ENCODE results near the gene NAT14.

NAT14 gene

GRCh38 chr19:55535173-55535964 lies 50.4 kb downstream of the NAT14 start:
- no peak for TF ChIP-seq CTCF (IDR thresholded peaks at IDR 0.05; ENCODE audit: borderline replicate concordance, insufficient read depth, low read depth, low read length)
- H3K4me3 ChIP-seq (ENCODE audit: low read depth, low read length) = no peak overlapping the region

DNA sequence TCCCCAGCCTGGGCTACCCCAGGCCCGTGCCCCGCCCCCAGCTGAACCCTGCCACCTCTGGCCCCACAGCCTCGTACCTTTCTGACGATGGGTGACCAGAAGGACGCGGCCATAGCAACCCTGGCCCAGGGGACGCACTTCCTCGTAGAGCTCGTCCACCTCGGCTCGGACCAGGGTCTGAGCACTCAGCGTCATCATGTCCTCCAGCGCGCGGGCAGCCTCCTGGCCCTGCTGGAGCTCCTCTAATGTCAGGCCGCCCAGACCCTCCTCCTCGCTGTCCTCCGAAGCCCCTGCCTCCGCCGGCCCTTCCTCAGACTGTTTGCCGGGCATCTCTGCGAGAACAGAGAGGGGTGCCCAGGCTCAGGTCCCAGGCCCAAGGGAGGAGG lies 51.0 kb downstream of the NAT14 start:
- TF ChIP-seq CTCF (IDR thresholded peaks at IDR 0.05; ENCODE audit: borderline replicate concordance, insufficient read depth, low read depth, low read length) = no peak
- H3K4me3 ChIP-seq (ENCODE audit: low read depth, low read length) = no peak overlapping the region

GRCh38 chr19:55536366-55536765 lies 51.4 kb downstream of the NAT14 start:
- H3K4me3 ChIP-seq (ENCODE audit: low read depth, low read length) = no peak overlapping the region
- TF ChIP-seq CTCF (IDR thresholded peaks at IDR 0.05; ENCODE audit: borderline replicate concordance, insufficient read depth, low read depth, low read length) = no peak

Measured in GM12875 (cell line).